Measurements from ENCODE around the gene BARHL2. TPM values are rescaled to one million over a fixed set of nuclear protein-coding genes. Genes with fewer than 3 reads are reported as not detected.

The BARHL2 gene
- total RNA-seq, 1 experiment from 2014 or later, result not detected

DNA sequence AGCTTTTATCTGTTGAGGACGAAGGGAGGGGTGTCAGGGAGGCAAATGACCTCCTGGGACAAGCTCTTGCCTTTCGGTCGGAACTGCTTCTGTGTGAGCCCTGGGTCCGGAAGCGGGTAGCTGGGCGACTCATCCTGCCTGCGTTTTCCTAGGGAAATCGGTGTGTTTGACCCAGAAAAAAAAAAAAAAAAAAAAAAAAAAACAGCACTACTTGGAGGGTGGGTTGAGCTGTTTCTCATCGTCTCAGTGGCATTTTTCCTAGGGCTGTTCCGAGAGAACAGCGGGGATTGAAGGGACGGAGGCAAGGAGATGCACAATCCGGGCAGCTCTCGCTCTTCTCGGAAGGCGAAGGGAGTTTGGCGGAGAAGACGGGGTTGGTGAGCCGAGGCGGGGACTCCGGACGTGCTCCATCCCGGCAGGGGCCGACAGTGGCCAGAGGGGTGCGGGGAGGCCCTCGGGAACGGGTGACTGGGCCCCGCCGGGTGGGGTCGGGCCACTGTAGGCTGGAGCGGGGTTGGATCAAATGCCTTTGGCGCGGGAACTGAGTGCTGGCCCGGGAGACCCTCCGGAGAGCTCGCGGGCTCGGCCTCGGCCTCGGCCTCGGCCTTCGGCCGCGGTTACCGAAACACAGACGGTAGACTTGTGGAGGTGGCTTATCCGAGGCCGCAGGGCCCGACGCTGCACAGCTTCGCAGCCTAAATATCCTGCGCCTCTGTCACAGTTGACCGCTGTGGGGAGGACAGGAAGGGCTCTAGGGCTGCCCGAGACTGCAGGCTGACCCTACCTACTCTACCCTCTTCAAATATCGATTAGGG, 2.4 kb upstream of the BARHL2 start:
- TF ChIP-seq, protein P1, sequence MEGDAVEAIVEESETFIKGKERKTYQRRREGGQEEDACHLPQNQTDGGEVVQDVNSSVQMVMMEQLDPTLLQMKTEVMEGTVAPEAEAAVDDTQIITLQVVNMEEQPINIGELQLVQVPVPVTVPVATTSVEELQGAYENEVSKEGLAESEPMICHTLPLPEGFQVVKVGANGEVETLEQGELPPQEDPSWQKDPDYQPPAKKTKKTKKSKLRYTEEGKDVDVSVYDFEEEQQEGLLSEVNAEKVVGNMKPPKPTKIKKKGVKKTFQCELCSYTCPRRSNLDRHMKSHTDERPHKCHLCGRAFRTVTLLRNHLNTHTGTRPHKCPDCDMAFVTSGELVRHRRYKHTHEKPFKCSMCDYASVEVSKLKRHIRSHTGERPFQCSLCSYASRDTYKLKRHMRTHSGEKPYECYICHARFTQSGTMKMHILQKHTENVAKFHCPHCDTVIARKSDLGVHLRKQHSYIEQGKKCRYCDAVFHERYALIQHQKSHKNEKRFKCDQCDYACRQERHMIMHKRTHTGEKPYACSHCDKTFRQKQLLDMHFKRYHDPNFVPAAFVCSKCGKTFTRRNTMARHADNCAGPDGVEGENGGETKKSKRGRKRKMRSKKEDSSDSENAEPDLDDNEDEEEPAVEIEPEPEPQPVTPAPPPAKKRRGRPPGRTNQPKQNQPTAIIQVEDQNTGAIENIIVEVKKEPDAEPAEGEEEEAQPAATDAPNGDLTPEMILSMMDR (conservative IDR thresholded peaks at IDR 0.05), result no peak
- TF ChIP-seq EZH2 (IDR thresholded peaks at IDR 0.05; ENCODE audit: low read depth), result no peak
- Histone ChIP-seq H3K27ac (no peak overlapping the region), H4K20me1 (ENCODE audit: insufficient read depth) (no peaks in the 10 kb centered on the region), H3K9me3 (ENCODE audit: insufficient read depth, low read depth) (no peaks in the 10 kb centered on the region), H3F3A (ENCODE audit: insufficient read depth, low read depth) (no peaks in the 10 kb centered on the region), H2AFZ (no peak overlapping the region), H3K27me3 (ENCODE audit: insufficient read depth, low read depth) (peaks cover 2% of the 10 kb centered on the region; the same call in 1 of the 2 replicates), H3K36me3 (ENCODE audit: low read depth) (no peaks in the 10 kb centered on the region), H3K79me2 (ENCODE audit: low read depth) (no peaks in the 10 kb centered on the region), H3K9me2 (ENCODE audit: insufficient read depth) (no peaks in the 10 kb centered on the region), H3K4me1 (replicated peaks; ENCODE audit: insufficient read depth) (no peaks in the 10 kb centered on the region), H3K4me2 (no peak overlapping the region), H3K4me3 (no peak overlapping the region)
- BruUV-seq (replicated peaks), result no TSS peak
- POLR2A ChIA-PET (ENCODE audit: unreplicated experiment), result no interaction called here
- no peak for DNase-seq
- intact Hi-C loops (cut with micrococcal nuclease; ENCODE audit: unreplicated experiment), result loop anchor here (2.0 to 10.0 kb wide), 2 partner anchors 245 to 555 kb away; no protein-coding TSS in a partner anchor
- CTCF ChIA-PET, result no interaction called here

DNA sequence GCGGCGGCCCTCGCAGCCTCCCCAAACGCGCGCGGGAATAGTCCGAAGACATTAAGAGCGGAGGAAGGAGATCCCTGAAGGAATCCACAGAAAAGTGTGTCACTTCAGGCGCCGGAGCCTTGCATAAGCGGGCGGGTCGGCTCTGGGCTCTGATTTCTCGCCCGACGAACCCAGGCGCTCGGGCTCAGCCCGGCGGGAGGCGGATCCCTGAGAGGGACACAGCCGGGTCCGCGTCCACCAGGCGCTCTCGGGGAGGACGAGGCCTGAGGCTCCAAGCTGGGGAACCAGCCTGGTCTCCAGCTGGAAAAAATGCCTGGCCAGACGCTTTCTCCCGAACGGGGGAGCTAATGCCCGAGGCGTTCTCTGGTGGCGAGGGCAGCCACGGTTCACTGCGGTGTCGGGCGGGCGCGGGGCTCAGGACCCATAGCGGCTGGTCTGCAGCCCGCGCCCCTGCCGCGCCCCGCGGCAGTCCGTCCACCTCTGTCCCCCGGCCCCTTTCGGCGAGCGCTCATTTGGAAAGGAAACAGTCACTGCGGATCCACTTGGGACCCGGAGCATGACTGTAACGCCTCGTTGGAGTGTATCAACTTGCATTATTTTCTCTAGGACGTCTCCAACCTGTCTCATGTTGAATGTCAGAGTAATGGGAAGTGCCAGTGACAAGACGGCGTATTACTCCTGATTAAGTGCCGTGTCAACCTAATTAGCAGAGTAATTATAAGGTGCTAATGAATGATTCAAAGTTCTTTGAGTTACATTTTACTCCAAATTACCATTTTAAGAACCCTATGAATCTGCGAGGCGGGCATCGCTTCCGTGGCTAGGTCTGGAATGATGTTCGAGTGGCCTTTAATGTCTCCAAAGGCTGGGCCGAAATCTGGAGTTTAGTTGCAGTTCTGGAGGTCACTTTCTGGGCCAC, 1.6 kb upstream of the BARHL2 start:
- H3K9me2 ChIP-seq (ENCODE audit: insufficient read depth), result no peaks in the 10 kb centered on the region
- intact Hi-C loops (cut with micrococcal nuclease; ENCODE audit: unreplicated experiment), result no loop called here
- no peaks in the 10 kb centered on the region for H3K79me2 ChIP-seq (ENCODE audit: low read depth)
- no peak overlapping the region for H3K4me3 ChIP-seq
- H3K27ac ChIP-seq, result no peak overlapping the region
- TF ChIP-seq EZH2 (IDR thresholded peaks at IDR 0.05; ENCODE audit: low read depth), result no peak
- TF ChIP-seq, protein P1 (conservative IDR thresholded peaks at IDR 0.05), result no peak
- no peaks in the 10 kb centered on the region for H3F3A ChIP-seq (ENCODE audit: insufficient read depth, low read depth)
- BruUV-seq (replicated peaks), result no TSS peak
- ChIA-PET CTCF (no interaction called here), POLR2A (ENCODE audit: unreplicated experiment) (no interaction called here)
- no peak overlapping the region for H2AFZ ChIP-seq
- no peaks in the 10 kb centered on the region for H3K36me3 ChIP-seq (ENCODE audit: low read depth)
- no peaks in the 10 kb centered on the region for H3K4me1 ChIP-seq (replicated peaks; ENCODE audit: insufficient read depth)
- H3K27me3 ChIP-seq (ENCODE audit: insufficient read depth, low read depth), result peaks cover 11% of the 10 kb centered on the region; the same call in 1 of the 2 replicates
- H3K9me3 ChIP-seq (ENCODE audit: insufficient read depth, low read depth), result no peaks in the 10 kb centered on the region
- no peak for DNase-seq
- no peak overlapping the region for H3K4me2 ChIP-seq
- no peaks in the 10 kb centered on the region for H4K20me1 ChIP-seq (ENCODE audit: insufficient read depth)

DNA sequence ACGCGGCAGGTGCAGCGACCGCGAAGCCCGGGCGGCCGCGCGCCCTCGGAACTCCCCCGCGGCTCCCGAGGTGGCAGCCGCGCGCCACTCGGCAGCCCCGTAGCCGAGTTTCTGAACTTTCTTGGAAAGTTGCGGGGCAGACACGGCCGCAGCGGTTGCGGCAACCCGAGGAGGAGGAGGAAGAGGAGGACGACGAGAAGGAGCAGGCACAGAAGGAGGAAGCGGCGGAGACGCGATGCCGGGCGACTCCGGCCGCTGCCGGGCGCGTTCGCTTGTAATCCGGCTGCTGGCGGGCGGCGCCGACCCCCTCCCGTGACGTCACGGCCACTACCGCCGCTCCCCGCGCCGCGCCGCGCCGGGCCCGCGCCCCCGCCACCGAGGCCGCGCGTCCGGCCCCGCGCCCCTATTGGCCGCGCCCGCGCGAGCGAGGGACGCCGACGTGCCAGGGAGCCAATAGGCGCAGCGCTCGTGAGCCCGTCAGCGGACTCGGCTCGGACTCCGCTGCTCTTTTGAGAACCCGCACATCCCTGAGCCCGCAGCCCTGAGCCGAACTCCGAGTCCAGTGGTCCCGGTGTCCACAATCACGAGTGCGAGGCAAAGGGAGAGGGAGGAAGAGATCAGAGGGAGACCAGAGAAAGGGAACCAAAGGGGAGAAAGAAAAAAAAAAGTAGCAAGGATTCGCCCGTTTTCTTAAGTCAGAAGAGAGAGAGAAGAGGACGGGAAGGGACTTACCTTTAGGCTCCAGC, 736 bp upstream of the BARHL2 start:
- POLR2A ChIA-PET (ENCODE audit: unreplicated experiment), result no interaction called here
- H2AFZ ChIP-seq, result no peak overlapping the region

More for the DNA sequence above, 736 bp upstream of the BARHL2 start:
- Histone ChIP-seq H3K79me2 (ENCODE audit: low read depth) (no peaks in the 10 kb centered on the region), H3K4me2 (no peak overlapping the region), H3K9me3 (ENCODE audit: insufficient read depth, low read depth) (no peaks in the 10 kb centered on the region), H3K4me3 (no peak overlapping the region), H3K4me1 (replicated peaks; ENCODE audit: insufficient read depth) (no peaks in the 10 kb centered on the region), H3K9me2 (ENCODE audit: insufficient read depth) (no peaks in the 10 kb centered on the region), H3K27ac (no peak overlapping the region), H4K20me1 (ENCODE audit: insufficient read depth) (no peaks in the 10 kb centered on the region), H3K36me3 (ENCODE audit: low read depth) (no peaks in the 10 kb centered on the region), H3K27me3 (ENCODE audit: insufficient read depth, low read depth) (peaks cover 11% of the 10 kb centered on the region; the same call in 1 of the 2 replicates), H3F3A (ENCODE audit: insufficient read depth, low read depth) (no peaks in the 10 kb centered on the region)
- TF ChIP-seq EZH2 (IDR thresholded peaks at IDR 0.05; ENCODE audit: low read depth), result no peak
- TF ChIP-seq, protein P1 (conservative IDR thresholded peaks at IDR 0.05), result no peak
- BruUV-seq (replicated peaks), result no TSS peak
- intact Hi-C loops (cut with micrococcal nuclease; ENCODE audit: unreplicated experiment), result no loop called here
- DNase-seq, result no peak
- CTCF ChIA-PET, result no interaction called here

Measured in PC-9 (cell line).